CD4-positive, alpha-beta T cell treated with Interleukin-12 subunit alpha and Interleukin-12 subunit beta, for 1 hour (primary cell): ENCODE results near the gene C15orf40.
"Not testable (repeated sequence)": the region's sequence is repeated elsewhere in the genome, so short reads cannot be mapped to it uniquely, and the experiment has no call there.

Source experiments
- DNase-seq: peaks from one replicate; pipeline ENCODE4 v3.0.0-alpha.2; 2020

C15orf40 gene

DNA sequence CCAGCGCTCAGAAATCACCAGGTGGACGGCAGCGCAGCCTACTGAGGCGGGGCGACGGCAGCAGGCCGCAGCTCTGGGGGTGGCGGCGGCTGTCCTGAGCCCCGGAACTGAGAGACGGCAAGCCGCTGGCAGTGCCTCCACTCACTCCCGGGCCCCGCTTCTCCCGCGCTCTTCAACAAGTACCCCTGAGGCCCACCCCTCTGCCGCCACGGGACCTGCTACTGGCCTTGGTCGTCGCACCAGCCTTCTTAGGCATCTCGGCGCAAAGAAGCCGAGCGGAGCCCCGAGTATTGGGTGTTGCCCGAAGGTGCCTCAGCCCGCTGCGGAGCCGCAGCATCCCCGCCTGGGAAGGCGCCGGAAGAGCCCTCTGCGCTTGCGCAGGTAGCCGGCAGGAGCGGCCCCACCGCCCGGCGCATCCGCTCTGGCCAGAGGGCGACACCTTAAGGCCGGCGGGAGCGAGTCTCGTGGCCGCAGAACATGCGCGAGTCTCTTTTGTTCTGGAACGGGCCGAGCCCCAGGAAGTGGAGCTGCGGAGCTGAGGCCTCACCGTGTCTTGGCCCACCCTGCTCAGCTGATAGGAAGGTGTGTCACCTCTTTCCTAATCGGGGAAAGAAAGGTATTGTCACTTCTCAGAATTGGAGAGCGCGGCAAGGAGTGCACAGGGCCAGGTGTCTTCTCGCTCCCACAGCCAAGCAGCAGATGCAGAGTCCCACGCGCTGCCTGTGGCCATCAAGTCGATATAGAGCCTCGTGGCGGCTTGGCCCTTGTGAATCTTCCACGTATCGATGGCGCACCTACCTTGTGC, at the start of gene C15orf40:
C15orf40 (minus strand) TSS at position 369 of the 805 bp plus-strand sequence; CDS start at position 337, 32 bp downstream.
- DNase-seq, result peak; percentile 89

- no peak for DNase-seq
Observed at GRCh38 chr15:83057696-83058376, 46.4 kb upstream of the C15orf40 start.

DNA sequence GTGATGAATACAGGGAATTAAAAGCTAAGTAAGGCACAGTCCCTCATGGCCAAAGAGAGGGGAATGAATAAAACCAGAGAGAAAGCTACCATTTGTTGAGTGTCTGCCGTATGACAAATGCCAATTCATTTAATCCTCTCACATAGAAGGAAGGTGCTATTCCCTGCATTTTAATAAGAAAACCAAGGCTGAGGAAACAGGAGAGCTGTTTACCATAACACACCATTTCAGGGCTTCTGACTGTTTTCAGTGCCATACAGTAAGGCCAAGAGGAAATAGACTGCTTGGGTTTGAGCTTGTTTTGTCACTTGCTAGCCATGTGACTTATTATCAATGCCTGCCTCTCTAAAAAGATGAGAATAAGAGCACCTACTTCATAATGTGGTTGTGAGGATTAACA, 45.6 kb upstream of the C15orf40 start:
- DNase-seq, result no peak

DNA sequence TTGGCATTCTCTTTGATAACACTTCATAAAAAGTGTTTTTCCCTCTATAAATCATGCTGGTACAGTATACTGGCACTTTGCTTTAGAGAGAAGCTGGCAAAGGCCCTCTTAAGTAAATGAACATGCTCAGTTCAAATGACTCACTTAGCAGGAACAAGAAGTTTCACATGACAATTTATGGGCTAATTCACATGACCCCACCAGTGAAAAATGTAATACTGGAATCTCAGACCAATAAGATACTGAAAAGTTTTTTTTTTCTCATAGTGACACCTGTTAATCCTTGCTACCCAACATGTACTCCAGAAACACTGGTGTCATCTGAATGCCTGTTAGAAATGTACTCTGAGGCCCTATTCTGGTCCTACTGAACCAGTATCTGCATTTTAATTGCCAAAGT, 41.7 kb upstream of the C15orf40 start:
- no peak for DNase-seq

DNA sequence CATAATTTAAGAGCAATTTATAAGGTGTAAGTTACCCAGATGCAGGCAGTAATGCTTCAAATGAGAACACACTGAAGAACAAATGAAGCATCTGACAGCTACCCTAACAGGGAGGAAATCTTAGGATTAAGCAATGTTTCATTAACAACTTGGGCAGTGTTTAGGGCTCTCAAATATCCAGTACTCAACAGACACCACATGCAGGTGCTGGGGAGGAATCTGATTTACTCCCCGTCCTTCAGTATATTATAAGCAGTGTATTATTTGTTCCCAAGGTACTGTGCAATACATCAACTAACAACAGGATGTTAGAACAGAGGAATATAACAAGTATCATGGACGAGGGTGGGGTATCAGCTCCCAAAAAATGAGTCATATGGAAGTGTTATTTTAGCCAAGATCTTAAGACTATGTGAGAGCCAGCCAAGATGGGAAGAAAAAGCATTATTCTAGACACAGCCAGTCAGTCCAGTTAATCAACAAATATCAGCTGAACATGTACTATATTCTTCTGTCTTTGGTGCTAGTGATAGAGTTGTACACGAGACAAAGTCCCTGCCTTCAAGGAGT, 35.2 kb upstream of the C15orf40 start:
- DNase-seq, result no peak

DNA sequence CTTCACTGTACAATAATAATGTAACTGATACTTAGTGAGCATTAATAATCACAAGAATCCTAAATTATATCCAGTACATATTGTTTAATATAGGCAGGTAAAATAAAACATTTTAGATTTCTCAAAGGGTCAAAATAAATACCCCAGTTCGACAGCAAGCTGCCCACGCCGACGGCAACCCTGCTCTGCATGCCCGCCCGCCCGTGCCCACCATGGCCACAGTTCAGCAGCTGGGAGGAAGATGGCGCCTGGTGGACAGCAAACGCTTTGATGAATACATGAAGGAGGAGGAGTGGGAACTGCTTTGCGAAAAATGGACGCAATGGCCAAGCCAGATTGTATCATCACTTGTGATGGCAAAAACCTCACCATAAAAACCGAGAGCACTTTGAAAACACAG, 32.7 kb upstream of the C15orf40 start:
- no peak for DNase-seq

GRCh38 chr15:83039206-83039605, 27.8 kb upstream of the C15orf40 start:
- DNase-seq, result no peak

DNA sequence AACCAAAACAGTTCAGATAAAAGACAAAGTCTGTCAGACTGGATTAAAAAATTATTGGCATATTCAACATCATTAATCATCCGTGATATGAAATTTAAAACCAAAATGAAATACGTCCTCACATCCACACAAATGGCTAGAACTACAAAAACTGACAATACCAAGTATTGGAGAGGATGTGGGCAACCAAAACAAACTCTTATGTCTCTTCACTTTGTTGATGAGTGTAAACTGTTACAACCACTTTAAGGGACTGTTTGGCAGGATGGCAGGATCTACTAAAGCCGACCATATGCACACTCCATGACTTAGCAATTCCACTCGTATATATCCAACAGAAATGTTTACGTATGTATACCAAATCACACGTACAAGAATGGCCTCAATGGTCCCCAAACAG, 24.8 kb upstream of the C15orf40 start:
- DNase-seq, result no peak

DNA sequence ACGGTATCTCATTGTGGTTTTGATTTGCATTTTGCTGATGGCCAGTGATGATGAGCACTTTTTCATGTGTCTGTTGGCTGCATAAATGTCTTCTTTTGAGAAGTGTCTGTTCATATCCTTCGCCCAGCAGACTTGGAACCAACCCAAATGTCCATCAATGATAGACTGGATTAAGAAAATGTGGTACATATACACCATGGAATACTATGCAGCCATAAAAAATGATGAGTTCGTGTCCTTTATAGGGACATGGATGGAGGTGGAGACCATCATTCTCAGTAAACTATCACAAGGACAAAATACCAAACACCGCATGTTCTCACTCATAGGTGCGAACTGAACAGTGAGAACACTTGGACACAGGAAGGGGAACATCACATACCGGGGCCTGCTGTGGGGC, 19.8 kb upstream of the C15orf40 start:
- not testable (repeated sequence) for DNase-seq

DNA sequence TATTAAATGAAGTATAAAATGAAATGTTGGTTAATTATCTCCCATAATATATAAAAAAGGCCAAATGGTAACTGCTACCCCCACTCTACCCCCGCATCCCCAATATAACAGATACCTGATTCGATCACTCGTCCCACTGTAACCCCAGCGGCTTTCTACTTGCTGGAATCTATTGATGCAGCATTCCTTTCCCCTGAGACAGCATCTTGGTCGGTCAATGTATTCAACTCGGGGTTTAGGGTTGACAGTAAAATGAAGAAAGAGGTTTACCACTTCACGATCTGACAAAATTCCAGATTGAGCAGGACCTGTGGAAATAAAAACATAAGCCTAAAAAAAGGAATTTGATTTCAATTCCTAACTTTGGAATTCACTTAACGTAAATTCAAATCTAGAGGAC, 18.6 kb upstream of the C15orf40 start:
- no peak for DNase-seq

DNA sequence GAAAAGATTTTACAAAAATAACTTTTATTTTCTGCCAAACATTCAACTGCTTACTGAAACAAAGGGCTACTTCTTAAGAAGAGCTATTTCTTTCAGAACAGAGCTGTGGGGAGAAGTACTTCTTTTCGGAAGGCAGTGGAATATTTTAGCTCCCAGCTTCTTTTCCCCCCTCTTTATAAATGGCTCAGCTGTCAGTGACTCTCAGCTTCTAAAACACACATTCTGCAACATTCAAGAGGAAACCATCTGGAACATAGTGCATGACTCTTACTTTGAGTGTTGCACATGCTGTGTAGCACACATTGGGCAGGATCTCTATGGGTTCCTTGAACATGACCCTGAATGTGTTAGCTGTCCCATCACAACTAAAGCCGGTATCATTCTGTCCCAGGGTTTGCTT, 7.0 kb upstream of the C15orf40 start:
- DNase-seq, result no peak

DNA sequence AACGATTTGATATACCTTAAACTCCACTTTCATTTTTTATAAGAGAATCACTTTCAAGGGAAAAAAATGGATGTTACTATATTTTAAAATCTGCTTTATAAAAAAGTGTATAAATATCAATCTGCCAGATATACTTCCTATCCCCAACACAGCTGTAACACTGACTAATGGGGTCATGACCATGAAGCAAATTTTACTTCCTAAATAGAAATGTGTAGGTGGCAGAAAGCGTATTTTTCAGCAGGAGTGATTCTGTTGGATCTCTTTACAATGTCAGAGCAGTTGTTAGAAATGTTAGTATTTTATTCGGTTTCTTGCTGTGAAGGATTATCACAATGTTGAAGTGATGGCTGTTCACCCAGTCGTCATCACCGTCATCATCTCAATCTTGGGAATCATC, 5.5 kb upstream of the C15orf40 start:
- DNase-seq, result no peak

- DNase-seq, result no peak
Observed at GRCh38 chr15:83015361-83015760, 3.9 kb upstream of the C15orf40 start.

- DNase-seq, result no peak
Observed at GRCh38 chr15:83014205-83014653, 2.8 kb upstream of the C15orf40 start.

DNA sequence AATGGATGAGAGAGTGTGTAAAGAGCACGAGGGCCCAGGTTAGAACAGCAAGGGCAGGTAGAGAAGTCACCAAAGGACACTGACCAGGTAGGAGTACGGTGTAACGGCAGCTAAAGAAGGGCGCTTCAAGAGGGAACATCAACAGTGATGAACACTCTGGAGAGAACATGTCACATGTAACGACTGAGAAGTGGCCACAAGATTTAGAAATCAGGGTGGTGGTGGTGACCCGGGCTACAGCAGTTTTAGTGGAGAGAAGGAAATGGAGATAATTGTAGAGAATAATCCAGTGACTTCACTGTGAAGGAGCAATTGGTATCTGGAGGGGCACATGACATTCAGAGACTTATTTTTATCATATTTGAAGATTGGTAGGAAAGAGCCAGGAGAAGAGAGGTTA, 1.2 kb upstream of the C15orf40 start:
- no peak for DNase-seq

DNA sequence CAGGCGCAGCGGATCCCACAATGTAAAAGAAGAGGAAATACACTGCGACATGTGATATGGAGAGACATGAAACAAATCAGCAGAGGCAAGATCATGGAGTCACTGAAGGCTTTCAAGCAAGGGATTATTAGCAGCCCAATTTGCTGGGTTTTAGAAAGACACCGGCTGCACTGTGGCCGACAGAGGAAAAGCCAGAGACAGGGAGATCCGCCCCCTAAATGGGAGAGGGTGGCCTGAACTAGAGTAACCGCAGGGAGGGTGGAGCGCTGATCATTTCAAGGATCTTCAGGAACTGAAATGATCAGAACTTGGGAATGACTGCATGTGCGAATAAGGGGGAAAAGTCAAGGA, 612 bp upstream of the C15orf40 start:
- DNase-seq, result no peak

DNA sequence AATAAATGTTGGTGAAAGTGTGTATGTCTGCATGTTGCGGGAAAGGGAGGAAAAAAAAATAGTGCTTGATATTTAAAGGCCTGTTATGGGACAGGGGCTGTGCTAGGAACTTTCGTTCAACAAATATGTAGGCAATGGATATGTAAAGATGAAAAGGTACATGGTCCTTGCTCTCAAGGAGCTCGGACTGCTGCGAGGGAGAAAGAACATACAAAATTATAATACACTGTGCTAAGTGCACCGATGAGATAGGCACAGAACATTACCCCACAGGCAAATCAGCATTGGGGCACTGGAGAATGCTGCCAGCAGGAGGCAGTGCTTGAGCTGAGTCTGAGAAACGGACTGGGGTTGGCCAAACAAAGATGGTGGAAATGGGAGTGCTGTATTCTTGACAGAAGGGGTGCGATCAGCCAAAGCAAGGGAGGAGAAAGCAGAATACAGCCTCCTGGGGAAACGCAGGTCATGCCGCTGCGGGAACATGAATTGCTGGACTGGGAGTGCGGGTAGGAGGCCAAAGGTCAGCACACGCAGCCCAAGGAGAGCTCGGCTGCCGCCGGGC, 649 bp downstream of the C15orf40 start:
- peak; percentile 82 for DNase-seq

- DNase-seq, result not testable (repeated sequence)
Observed at GRCh38 chr15:83000672-83001031, 10.8 kb downstream of the C15orf40 start.

- DNase-seq, result peak; percentile 62
Observed at GRCh38 chr15:82999905-83000671, 11.4 kb downstream of the C15orf40 start.

DNA sequence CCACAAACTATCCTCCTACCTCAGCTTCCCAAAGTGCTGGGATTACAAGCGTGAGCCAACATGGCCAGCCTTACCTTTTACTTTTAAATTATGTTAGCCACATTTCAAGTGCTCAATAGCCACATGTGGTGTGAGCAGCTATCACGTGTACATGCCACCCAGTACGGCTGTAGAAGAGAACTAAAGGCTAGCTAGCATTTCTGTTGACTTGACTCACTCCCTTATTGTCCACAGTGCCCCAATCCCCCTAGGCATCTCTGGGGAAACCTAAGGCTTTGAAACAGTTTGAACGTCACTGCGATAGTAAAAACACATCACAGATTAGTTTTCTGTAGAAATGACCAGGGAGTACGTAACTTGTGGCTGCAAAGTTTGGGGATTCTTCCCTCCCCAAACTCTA, 12.0 kb downstream of the C15orf40 start:
- DNase-seq, result no peak

- DNase-seq, result no peak
Observed at GRCh38 chr15:82995938-82996337, 15.5 kb downstream of the C15orf40 start.

GRCh38 chr15:82995076-82995475, 16.4 kb downstream of the C15orf40 start:
- DNase-seq, result no peak

GRCh38 chr15:82993144-82993543, 18.3 kb downstream of the C15orf40 start:
- DNase-seq, result no peak
